HG02973 (cell line): ENCODE results near the gene MPST.

ENCODE experiments used
- ATAC-seq: cut with Tn5 transposase; IDR thresholded peaks from one replicate; pipeline ENCODE4 v1.9.1; 2021; ENCODE audit warnings: moderate library complexity; ENCODE audit not compliant: unreplicated experiment

The MPST gene

DNA sequence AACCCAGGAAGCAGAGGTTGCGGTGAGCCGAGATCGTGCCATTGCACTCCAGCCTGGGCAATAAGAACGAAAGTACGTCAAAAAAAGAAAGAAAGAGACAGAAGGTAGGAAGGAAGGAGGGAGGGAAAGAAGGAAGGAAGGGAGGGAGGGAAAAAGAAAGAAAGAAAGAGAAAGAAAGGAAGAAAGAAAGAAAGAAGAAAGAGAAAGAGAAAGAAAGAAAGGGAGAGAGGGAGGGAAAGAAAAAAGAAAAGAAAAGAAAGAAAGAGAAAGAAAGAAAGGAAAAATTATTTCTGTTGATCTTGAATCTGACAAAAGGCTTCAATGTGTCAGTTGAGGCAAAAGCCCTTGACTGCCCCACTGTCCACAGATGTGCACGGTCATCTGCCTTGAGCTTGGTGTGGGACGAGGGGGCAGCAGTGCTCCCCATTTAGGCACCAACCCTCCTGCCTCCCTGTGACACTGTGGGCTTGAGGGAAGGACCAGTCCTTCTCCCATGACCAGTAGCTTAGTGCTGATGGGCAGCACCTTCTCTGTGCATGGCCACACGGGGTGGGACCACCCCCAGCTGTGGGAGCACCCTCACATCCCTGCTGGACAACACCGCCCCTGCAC lies 56.4 kb downstream of the MPST start:
- ATAC-seq = no peak

- no peak for ATAC-seq
Measured at GRCh38 chr22:37077802-37078448, 58.4 kb downstream of the MPST start.

GRCh38 chr22:37079158-37079557 lies 59.6 kb downstream of the MPST start:
- no peak for ATAC-seq
